Endodermal cell (in vitro differentiated cells): ENCODE results near the gene ETV6. TPM values are rescaled to one million over a fixed set of nuclear protein-coding genes. Genes with fewer than 3 reads are reported as not detected.

Experiments used
- DNase-seq: peaks from one replicate; pipeline ENCODE4 v3.0.0-alpha.2; 2017
- H3K27ac ChIP-seq: 2 replicates; pipeline ENCODE4 v1.5.1; 2013; ENCODE audit warnings: mild to moderate bottlenecking, low read depth, low read length, moderate library complexity
- H3K27me3 ChIP-seq: 2 replicates; pipeline ENCODE4 v1.6.1; 2013; ENCODE audit warnings: mild to moderate bottlenecking, low read length, moderate library complexity; ENCODE audit not compliant: insufficient read depth, control insufficient read depth, poor library complexity, severe bottlenecking
- H3K36me3 ChIP-seq: 2 replicates; pipeline ENCODE4 v1.7.0; 2013; ENCODE audit warnings: mild to moderate bottlenecking, low read length, moderate library complexity; ENCODE audit not compliant: control insufficient read depth, insufficient read depth
- H3K4me1 ChIP-seq: one replicate; pipeline ENCODE4 v1.7.0; 2013; ENCODE audit warnings: low read length; ENCODE audit not compliant: control insufficient read depth, insufficient read depth
- H3K4me3 ChIP-seq: 2 replicates; pipeline ENCODE4 v1.5.1; 2013; ENCODE audit warnings: mild to moderate bottlenecking, low read length, moderate library complexity
- H3K9ac ChIP-seq: 2 replicates; pipeline ENCODE4 v1.6.1; 2013; ENCODE audit warnings: mild to moderate bottlenecking, low read length, moderate library complexity; ENCODE audit not compliant: poor library complexity, severe bottlenecking; ENCODE audit errors: extremely low read depth
- H3K9me3 ChIP-seq: 2 replicates; pipeline ENCODE4 v1.6.1; 2013; ENCODE audit warnings: mild to moderate bottlenecking, low read length, moderate library complexity; ENCODE audit not compliant: control insufficient read depth
- H3K27ac Mint-ChIP-seq: 2 replicates; pipeline ENCODE4 v1.8.0; 2020; ENCODE audit warnings: mixed read lengths
- H3K27me3 Mint-ChIP-seq: 2 replicates; pipeline ENCODE4 v1.8.0; 2021; ENCODE audit warnings: mild to moderate bottlenecking, mixed read lengths; ENCODE audit not compliant: insufficient read depth
- H3K36me3 Mint-ChIP-seq: 2 replicates; pipeline ENCODE4 v1.8.0; 2020; ENCODE audit warnings: low read depth, mixed read lengths
- H3K4me1 Mint-ChIP-seq: 2 replicates; pipeline ENCODE4 v1.8.0; 2020; ENCODE audit warnings: mixed read lengths
- H3K4me3 Mint-ChIP-seq: 2 replicates; pipeline ENCODE4 v1.8.0; 2020; ENCODE audit warnings: mild to moderate bottlenecking, moderate library complexity, mixed read lengths
- H3K9me3 Mint-ChIP-seq: 2 replicates; pipeline ENCODE4 v1.8.0; 2020; ENCODE audit warnings: mild to moderate bottlenecking, mixed read lengths
- WGBS, 2 experiments: methylation state at CpG; one replicate each; pipeline versions ENCODE4 v1.1.5 to v1.1.7; 2013; ENCODE audit warnings: missing lambda C conversion rate in 2 of 2, mixed read lengths in 1 of 2; ENCODE audit not compliant: insufficient coverage in 1 of 2, insufficient read length in 1 of 2; 5-methylcytosine and 5-hydroxymethylcytosine counted together
- total RNA-seq, 2 donors: library from RNA; stranded (reverse); fragmentation: NEBNext Ultra II Directional in 1 of 2; extraction: Animal tissue kit (Norgen Biotek cat#: 25700) in 1 of 2; gene quantifications; 2 replicates in 1 of 2; 3 replicates in 1 of 2; pipeline ENCODE4 v1.2.1, GENCODE V29; 2021
- TF ChIP-seq, protein P1 (sequence below): fragments of 200-600 bp; sonication (generic); conservative IDR thresholded peaks from 2 replicates; pipeline ENCODE4 v1.5.0; 2021; ENCODE audit warnings: antibody characterized with exemption, mild to moderate bottlenecking

The ETV6 gene
- total RNA-seq, 2 donors from 2014 or later: 9.3 to 22.1 TPM

DNA sequence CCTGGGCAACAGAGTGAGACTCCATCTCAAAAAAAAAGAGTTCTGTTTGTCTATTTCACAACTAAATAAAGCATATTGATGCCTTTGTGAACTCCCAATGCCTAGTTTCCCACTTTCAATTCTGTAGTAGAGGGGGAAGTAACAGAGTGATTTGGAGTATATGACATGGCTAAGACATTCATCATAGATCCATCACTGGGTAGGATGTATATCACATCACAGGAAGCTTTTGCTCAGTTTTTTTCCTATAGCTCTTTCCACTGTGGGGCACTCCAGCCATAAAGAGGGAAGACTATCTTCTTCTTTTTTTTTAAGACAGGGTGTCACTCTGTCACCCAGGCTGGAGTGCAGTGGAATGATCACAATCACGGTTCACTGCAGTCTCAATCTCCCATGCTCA lies 267.3 kb downstream of the ETV6 start:
- Histone ChIP-seq H3K27me3 (no peaks in the 10 kb centered on the region), H3K27ac (no peak overlapping the region), H3K4me3 (no peak overlapping the region), H3K9me3 (no peaks in the 10 kb centered on the region), H3K4me1 (peaks cover 5% of the 10 kb centered on the region), H3K9ac (no peak overlapping the region), H3K36me3 (no peaks in the 10 kb centered on the region)
- Mint-ChIP-seq H3K4me3 (no peak overlapping the region), H3K4me1 (peaks cover 21% of the 10 kb centered on the region), H3K27ac (peak overlapping the region; percentile 59), H3K36me3 (peaks cover 10% of the 10 kb centered on the region), H3K9me3 (peaks cover 26% of the 10 kb centered on the region), H3K27me3 (peaks cover 16% of the 10 kb centered on the region)
- TF ChIP-seq, protein P1, sequence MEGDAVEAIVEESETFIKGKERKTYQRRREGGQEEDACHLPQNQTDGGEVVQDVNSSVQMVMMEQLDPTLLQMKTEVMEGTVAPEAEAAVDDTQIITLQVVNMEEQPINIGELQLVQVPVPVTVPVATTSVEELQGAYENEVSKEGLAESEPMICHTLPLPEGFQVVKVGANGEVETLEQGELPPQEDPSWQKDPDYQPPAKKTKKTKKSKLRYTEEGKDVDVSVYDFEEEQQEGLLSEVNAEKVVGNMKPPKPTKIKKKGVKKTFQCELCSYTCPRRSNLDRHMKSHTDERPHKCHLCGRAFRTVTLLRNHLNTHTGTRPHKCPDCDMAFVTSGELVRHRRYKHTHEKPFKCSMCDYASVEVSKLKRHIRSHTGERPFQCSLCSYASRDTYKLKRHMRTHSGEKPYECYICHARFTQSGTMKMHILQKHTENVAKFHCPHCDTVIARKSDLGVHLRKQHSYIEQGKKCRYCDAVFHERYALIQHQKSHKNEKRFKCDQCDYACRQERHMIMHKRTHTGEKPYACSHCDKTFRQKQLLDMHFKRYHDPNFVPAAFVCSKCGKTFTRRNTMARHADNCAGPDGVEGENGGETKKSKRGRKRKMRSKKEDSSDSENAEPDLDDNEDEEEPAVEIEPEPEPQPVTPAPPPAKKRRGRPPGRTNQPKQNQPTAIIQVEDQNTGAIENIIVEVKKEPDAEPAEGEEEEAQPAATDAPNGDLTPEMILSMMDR: no peak
- no peak for DNase-seq
- WGBS, 2 experiments: 71 to 91% methylated on average over 1 of the region's 1 CpG

DNA sequence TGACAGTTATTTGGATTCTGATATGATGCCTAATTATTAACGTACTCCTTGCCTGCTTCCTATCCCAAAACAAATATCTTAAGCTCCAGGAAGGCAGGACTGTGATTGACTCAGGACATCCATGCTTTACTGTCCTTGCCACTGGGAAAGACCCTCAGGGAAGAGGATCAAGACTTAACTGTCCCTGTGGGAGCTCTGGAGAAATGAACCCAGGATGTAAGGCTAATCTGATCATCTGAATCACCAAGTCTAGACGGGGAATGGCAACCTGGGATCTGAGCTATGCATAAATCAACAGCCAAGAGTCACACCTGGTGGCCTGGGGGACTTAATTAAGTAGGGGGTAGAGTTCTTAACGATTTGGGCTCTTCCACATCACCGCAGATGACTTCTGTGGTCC lies 268.0 kb downstream of the ETV6 start:
- 68 to 86% methylated on average over 4 of the region's 4 CpGs for WGBS, 2 experiments
- Mint-ChIP-seq H3K4me3 (no peak overlapping the region), H3K27ac (peak overlapping the region; percentile 59)

DNA sequence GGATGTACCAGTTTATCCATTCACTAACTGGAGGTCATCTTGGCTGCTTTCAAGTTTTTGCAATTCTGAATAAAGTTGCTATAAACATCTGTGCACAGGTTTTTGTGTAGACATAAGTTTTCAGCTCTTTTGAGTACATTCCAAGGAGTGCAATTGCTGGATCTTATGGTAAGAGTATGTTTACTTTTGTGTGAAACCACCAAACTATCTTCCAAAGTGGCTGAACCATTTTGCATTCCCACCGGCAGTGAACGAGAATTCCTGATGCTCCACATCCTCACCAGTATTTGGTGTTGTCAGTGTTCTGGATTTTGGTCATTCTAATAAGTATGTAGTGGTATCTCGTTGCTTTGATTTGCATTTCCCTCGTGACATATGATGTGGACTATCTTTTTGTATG lies 270.8 kb downstream of the ETV6 start:
- Mint-ChIP-seq H3K36me3 (peaks cover 3% of the 10 kb centered on the region), H3K27me3 (peaks cover 28% of the 10 kb centered on the region), H3K4me1 (peaks cover 38% of the 10 kb centered on the region), H3K27ac (no peak overlapping the region), H3K9me3 (peaks cover 4% of the 10 kb centered on the region), H3K4me3 (no peak overlapping the region)
- H3K4me3 ChIP-seq: no peak overlapping the region
- H3K36me3 ChIP-seq: peaks cover 4% of the 10 kb centered on the region
- 95 to 100% methylated on average over 4 of the region's 4 CpGs for WGBS, 2 experiments
- no peak overlapping the region for H3K27ac ChIP-seq
- H3K9me3 ChIP-seq: peaks cover 7% of the 10 kb centered on the region
- no peak overlapping the region for H3K9ac ChIP-seq
- H3K27me3 ChIP-seq: no peaks in the 10 kb centered on the region
- TF ChIP-seq, protein P1: no peak
- peaks cover 12% of the 10 kb centered on the region for H3K4me1 ChIP-seq
- no peak for DNase-seq

More for the DNA sequence above, 268.0 kb downstream of the ETV6 start:
- Histone ChIP-seq H3K4me1 (peaks cover 8% of the 10 kb centered on the region), H3K4me3 (no peak overlapping the region), H3K36me3 (no peaks in the 10 kb centered on the region), H3K9ac (no peak overlapping the region), H3K27me3 (no peaks in the 10 kb centered on the region), H3K27ac (no peak overlapping the region), H3K9me3 (no peaks in the 10 kb centered on the region)
- Mint-ChIP-seq H3K4me1 (peaks cover 28% of the 10 kb centered on the region), H3K9me3 (peaks cover 18% of the 10 kb centered on the region), H3K27me3 (peaks cover 18% of the 10 kb centered on the region), H3K36me3 (peaks cover 6% of the 10 kb centered on the region)
- TF ChIP-seq, protein P1: no peak
- peak; percentile 65 for DNase-seq
